NCI-H446 (cell line): ENCODE data around the gene PDHB.
A peak's percentile ranks its signal among the peaks of the same experiment; 100 is the strongest.

Experiments used
- DNase-seq, 2 experiments: peaks; one replicate each; lab custom pipeline; 2025; lab: John Stamatoyannopoulos, UW

PDHB gene

GRCh38 chr3:58398669-58399333 lies 34.8 kb downstream of the PDHB start:
- DNase-seq: no peak

- no peak for DNase-seq
Measured at GRCh38 chr3:58394339-58394738, 39.3 kb downstream of the PDHB start.

- DNase-seq: no peak
Measured at GRCh38 chr3:58392181-58392580, 41.5 kb downstream of the PDHB start.

- DNase-seq: no peak
Measured at GRCh38 chr3:58391156-58391865, 42.3 kb downstream of the PDHB start.

GRCh38 chr3:58388550-58389091 lies 45.0 kb downstream of the PDHB start:
- DNase-seq: peak in 1 of 2 experiments; percentile 0

GRCh38 chr3:58387650-58388546 lies 45.7 kb downstream of the PDHB start:
- DNase-seq: no peak

- DNase-seq: no peak
Measured at GRCh38 chr3:58386626-58387365, 46.8 kb downstream of the PDHB start.

- DNase-seq: no peak
Measured at GRCh38 chr3:58384381-58385090, 49.1 kb downstream of the PDHB start.

GRCh38 chr3:58383904-58384303 lies 49.7 kb downstream of the PDHB start:
- DNase-seq: no peak

- DNase-seq: no peak
Measured at GRCh38 chr3:58383476-58383875, 50.2 kb downstream of the PDHB start.

GRCh38 chr3:58379351-58380073 lies 54.1 kb downstream of the PDHB start:
- DNase-seq: no peak

- no peak for DNase-seq
Measured at GRCh38 chr3:58377750-58378149, 55.9 kb downstream of the PDHB start.
